Measurements from ENCODE around the gene KDF1.

Gene KDF1

GRCh38 chr1:27004471-27005165 lies 44.4 kb upstream of the KDF1 start:
- DNase-seq (ENCODE audit: extremely low read depth, low read depth), result no peak
- no peak for TF ChIP-seq CTCF (IDR thresholded peaks at IDR 0.05; ENCODE audit: low read depth, low read length, missing control alignments)
- no peak overlapping the region for H3K4me3 ChIP-seq (replicated peaks; ENCODE audit: low read depth, low read length)

- no peak for DNase-seq (ENCODE audit: extremely low read depth, low read depth)
- TF ChIP-seq CTCF (IDR thresholded peaks at IDR 0.05; ENCODE audit: low read depth, low read length, missing control alignments), result no peak
- no peak overlapping the region for H3K4me3 ChIP-seq (replicated peaks; ENCODE audit: low read depth, low read length)
Measured at GRCh38 chr1:27003745-27004470, 43.6 kb upstream of the KDF1 start.

- no peak for DNase-seq (ENCODE audit: extremely low read depth, low read depth)
- H3K4me3 ChIP-seq (replicated peaks; ENCODE audit: low read depth, low read length), result no peak overlapping the region
- no peak for TF ChIP-seq CTCF (IDR thresholded peaks at IDR 0.05; ENCODE audit: low read depth, low read length, missing control alignments)
Measured at GRCh38 chr1:27001570-27002360, 41.5 kb upstream of the KDF1 start.

GRCh38 chr1:27000817-27001460 lies 40.7 kb upstream of the KDF1 start:
- no peak for TF ChIP-seq CTCF (IDR thresholded peaks at IDR 0.05; ENCODE audit: low read depth, low read length, missing control alignments)
- H3K4me3 ChIP-seq (replicated peaks; ENCODE audit: low read depth, low read length), result no peak overlapping the region
- DNase-seq (ENCODE audit: extremely low read depth, low read depth), result no peak

- no peak for TF ChIP-seq CTCF (IDR thresholded peaks at IDR 0.05; ENCODE audit: low read depth, low read length, missing control alignments)
- H3K4me3 ChIP-seq (replicated peaks; ENCODE audit: low read depth, low read length), result no peak overlapping the region
- no peak for DNase-seq (ENCODE audit: extremely low read depth, low read depth)
Measured at GRCh38 chr1:27000090-27000816, 40.0 kb upstream of the KDF1 start.

- peak; percentile 94 for DNase-seq (ENCODE audit: extremely low read depth, low read depth)
- no peak overlapping the region for H3K4me3 ChIP-seq (replicated peaks; ENCODE audit: low read depth, low read length)
- TF ChIP-seq CTCF (IDR thresholded peaks at IDR 0.05; ENCODE audit: low read depth, low read length, missing control alignments), result peak; percentile 17
Measured at GRCh38 chr1:26999440-26999987, 39.2 kb upstream of the KDF1 start.

Data from HFF-Myc (cell line).